ENCODE measurements around the gene RPL7L1. TPM values are rescaled to one million over a fixed set of nuclear protein-coding genes. Genes with fewer than 3 reads are reported as not detected.

The RPL7L1 gene
- total and polyA plus RNA-seq, 2 of the 4 experiments (the other 2 are of a cell fraction): 43.0 to 112 TPM

- Histone ChIP-seq H3K23ac (ENCODE audit: low read depth, low read length) (peak within 1 kb of the TSS; percentile 77), H3K9me3 (ENCODE audit: control insufficient read depth, insufficient read depth, low read length) (no peaks in the 10 kb centered on the region), H2BK15ac (ENCODE audit: low read depth, low read length) (peak within 1 kb of the TSS; percentile 39; the same call in 1 of the 3 replicates), H3K27ac (ENCODE audit: insufficient read depth, low read length) (peak within 1 kb of the TSS; percentile 82), H3K4me1 (ENCODE audit: control insufficient read depth, insufficient read depth, low read length) (peaks cover 7% of the 10 kb centered on the region), H3K9ac (ENCODE audit: low read depth, low read length) (peak within 1 kb of the TSS; percentile 69), H3K56ac (ENCODE audit: extremely low read depth, insufficient read depth, low read length) (peak within 1 kb of the TSS; percentile 86), H3K27me3 (ENCODE audit: control insufficient read depth, insufficient read depth, low read length) (no peaks in the 10 kb centered on the region), H2AK9ac (replicated peaks; ENCODE audit: low read depth, low read length, poor library complexity) (peak within 1 kb of the TSS; percentile 92), H4K5ac (ENCODE audit: low read depth, low read length) (peak within 1 kb of the TSS; percentile 90), H4K91ac (ENCODE audit: insufficient read depth, low read depth, low read length) (peak within 1 kb of the TSS; percentile 49), H4K20me1 (ENCODE audit: insufficient read depth, low read length) (peaks cover 3% of the 10 kb centered on the region; the same call in 1 of the 2 replicates), H2BK120ac (ENCODE audit: low read depth, low read length) (peak within 1 kb of the TSS; percentile 21; the same call in 1 of the 2 replicates), H3K4me2 (ENCODE audit: low read depth, low read length) (peak within 1 kb of the TSS; percentile 90), H3K79me1 (ENCODE audit: low read depth in 1 of 2, low read length in 2 of 2) (peaks cover 26 to 36% of the 10 kb centered on the region in 2 experiments), H3K4ac (ENCODE audit: low read depth, low read length) (peak within 1 kb of the TSS; percentile 88), H2AK5ac (ENCODE audit: low read depth, low read length) (peak within 1 kb of the TSS; percentile 54; the same call in 1 of the 2 replicates), H3K9me1 (ENCODE audit: insufficient read depth, low read length) (0 out of 2 replicates have a peak, but pooled peaks cover under 1% of the 10 kb centered on the region), H3K14ac (replicated peaks; ENCODE audit: low read depth, low read length) (peak within 1 kb of the TSS; percentile 82), H2BK20ac (ENCODE audit: low read depth, low read length) (0 out of 2 replicates have a peak within 1 kb of the TSS, but pooled peaks have one; percentile 1), H3K18ac (ENCODE audit: low read depth, low read length) (peak within 1 kb of the TSS; percentile 65), H4K8ac (ENCODE audit: low read depth in 2 of 2, low read length in 2 of 2) (peak within 1 kb of the TSS; percentile 93 to 97), H2BK5ac (ENCODE audit: low read depth, low read length, poor library complexity, severe bottlenecking) (peak within 1 kb of the TSS; percentile 80), H3K4me3 (ENCODE audit: insufficient read depth, low read depth, low read length) (peak within 1 kb of the TSS; percentile 74), H3K36me3 (ENCODE audit: control insufficient read depth, insufficient read depth, low read length) (no peaks in the 10 kb centered on the region; the same call in 1 of the 2 replicates), H2AFZ (replicated peaks; ENCODE audit: low read length, poor library complexity) (peak within 1 kb of the TSS; percentile 95)
- CTCF ChIA-PET: interaction anchor here (0.5 kb wide), 1 partner anchor 173 kb away, joined by 3 read pairs; no protein-coding TSS in a partner anchor
- ATAC-seq (ENCODE audit: low read depth): peak; percentile 93
- POLR2A ChIA-PET (ENCODE audit: unreplicated experiment): interaction anchor here (0.6 to 1.3 kb wide), 6 partner anchors 11 to 153 kb away, joined by 3 to 4 read pairs (median 4); partner anchors contain the start of genes PPP2R5D and RRP36
- no TSS peak for BruUV-seq (replicated peaks)
- dilution Hi-C loops (cut with HindIII; ENCODE audit: low sequenced_read_pairs, unreplicated experiment): no loop called here
- in situ Hi-C loops (cut with MboI; ENCODE audit: low sequenced_read_pairs): no loop called here
- 0% methylated on average over 21 of the region's 63 CpGs; no CpG with 5 or more reads in 1 of the 2 experiments for WGBS, 2 experiments (ENCODE audit: extremely low coverage in 2 of 2, insufficient read length in 1 of 2)
- peak; percentile 98 for DNase-seq
- TF ChIP-seq FOS (IDR thresholded peaks at IDR 0.05; ENCODE audit: low read depth, low read length) (peak; percentile 58), RAD21 (IDR thresholded peaks at IDR 0.05; ENCODE audit: low read length) (no peak), MXI1 (IDR thresholded peaks at IDR 0.05; ENCODE audit: borderline replicate concordance, low read depth, low read length) (peak; percentile 97), NFE2L2 (IDR thresholded peaks at IDR 0.05; ENCODE audit: low read depth, low read length) (no peak), RFX5 (IDR thresholded peaks at IDR 0.05; ENCODE audit: low read depth, low read length) (no peak), CHD1 (IDR thresholded peaks at IDR 0.05; ENCODE audit: low read depth, low read length) (no peak), POLR2A (IDR thresholded peaks at IDR 0.05; ENCODE audit: low read depth, low read length) (peak; percentile 56; the same call in 1 of the 2 replicates), BHLHE40 (IDR thresholded peaks at IDR 0.05; ENCODE audit: low read depth, low read length) (peak; percentile 87), CEBPB (IDR thresholded peaks at IDR 0.05; ENCODE audit: low read depth, low read length) (no peak)
- TF ChIP-seq, protein P1, sequence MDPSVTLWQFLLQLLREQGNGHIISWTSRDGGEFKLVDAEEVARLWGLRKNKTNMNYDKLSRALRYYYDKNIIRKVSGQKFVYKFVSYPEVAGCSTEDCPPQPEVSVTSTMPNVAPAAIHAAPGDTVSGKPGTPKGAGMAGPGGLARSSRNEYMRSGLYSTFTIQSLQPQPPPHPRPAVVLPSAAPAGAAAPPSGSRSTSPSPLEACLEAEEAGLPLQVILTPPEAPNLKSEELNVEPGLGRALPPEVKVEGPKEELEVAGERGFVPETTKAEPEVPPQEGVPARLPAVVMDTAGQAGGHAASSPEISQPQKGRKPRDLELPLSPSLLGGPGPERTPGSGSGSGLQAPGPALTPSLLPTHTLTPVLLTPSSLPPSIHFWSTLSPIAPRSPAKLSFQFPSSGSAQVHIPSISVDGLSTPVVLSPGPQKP (IDR thresholded peaks at IDR 0.05; ENCODE audit: borderline replicate concordance, low read depth, low read length): no peak
- TF ChIP-seq, protein P2, sequence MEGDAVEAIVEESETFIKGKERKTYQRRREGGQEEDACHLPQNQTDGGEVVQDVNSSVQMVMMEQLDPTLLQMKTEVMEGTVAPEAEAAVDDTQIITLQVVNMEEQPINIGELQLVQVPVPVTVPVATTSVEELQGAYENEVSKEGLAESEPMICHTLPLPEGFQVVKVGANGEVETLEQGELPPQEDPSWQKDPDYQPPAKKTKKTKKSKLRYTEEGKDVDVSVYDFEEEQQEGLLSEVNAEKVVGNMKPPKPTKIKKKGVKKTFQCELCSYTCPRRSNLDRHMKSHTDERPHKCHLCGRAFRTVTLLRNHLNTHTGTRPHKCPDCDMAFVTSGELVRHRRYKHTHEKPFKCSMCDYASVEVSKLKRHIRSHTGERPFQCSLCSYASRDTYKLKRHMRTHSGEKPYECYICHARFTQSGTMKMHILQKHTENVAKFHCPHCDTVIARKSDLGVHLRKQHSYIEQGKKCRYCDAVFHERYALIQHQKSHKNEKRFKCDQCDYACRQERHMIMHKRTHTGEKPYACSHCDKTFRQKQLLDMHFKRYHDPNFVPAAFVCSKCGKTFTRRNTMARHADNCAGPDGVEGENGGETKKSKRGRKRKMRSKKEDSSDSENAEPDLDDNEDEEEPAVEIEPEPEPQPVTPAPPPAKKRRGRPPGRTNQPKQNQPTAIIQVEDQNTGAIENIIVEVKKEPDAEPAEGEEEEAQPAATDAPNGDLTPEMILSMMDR (conservative IDR thresholded peaks at IDR 0.05; ENCODE audit: low read depth, low read length): no peak
- TF ChIP-seq, protein P3, sequence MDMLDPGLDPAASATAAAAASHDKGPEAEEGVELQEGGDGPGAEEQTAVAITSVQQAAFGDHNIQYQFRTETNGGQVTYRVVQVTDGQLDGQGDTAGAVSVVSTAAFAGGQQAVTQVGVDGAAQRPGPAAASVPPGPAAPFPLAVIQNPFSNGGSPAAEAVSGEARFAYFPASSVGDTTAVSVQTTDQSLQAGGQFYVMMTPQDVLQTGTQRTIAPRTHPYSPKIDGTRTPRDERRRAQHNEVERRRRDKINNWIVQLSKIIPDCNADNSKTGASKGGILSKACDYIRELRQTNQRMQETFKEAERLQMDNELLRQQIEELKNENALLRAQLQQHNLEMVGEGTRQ (IDR thresholded peaks at IDR 0.05; ENCODE audit: low read depth, low read length): peak; percentile 86
- intact Hi-C loops (cut with micrococcal nuclease): loop anchor here (2.0 kb wide), 1 partner anchor 50 kb away; the partner anchor contains the start of gene PEX6
Observed at GRCh38 chr6:42928986-42929820, 49.8 kb downstream of the RPL7L1 start, which contains the start of gene CNPY3. Gene CNPY3 (plus strand): TSS chr6:42929480. CDS start chr6:42929571, 91 bp downstream.
